Measurements from ENCODE around the gene SMIM32. TPM values are rescaled to one million over a fixed set of nuclear protein-coding genes. Genes with fewer than 3 reads are reported as not detected.

Gene SMIM32
- total and polyA plus RNA-seq, 2 of the 13 experiments (the other 11 are each of a cell fraction or from before 2014, with no cell fraction given), result 0.15 to 0.20 TPM

DNA sequence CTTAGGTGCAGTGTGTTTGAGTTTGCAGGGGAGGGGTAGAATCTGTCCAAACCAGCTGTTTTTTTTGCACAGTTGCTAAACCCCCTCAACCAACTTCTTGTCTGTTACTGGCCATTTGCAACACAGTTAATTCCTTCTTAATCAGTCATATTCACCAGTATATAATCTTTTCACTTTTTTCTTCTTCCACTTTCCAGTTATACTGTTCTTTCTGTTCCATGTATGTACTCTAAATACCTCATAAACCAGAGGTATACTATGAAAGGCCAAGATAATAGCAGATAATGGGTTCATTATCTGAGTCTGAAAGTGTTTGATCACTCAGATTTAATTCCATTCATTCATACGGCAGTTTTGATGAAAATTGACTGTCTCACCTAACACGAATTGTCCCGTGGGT lies 49.2 kb downstream of the SMIM32 start (continued):
- no peak for TF ChIP-seq SOX13 (IDR thresholded peaks at IDR 0.05)
- no peak for TF ChIP-seq SOX13 (CRISPR knock-in tag; conservative IDR thresholded peaks at IDR 0.05 in 1 of 2, IDR thresholded peaks at IDR 0.05 in 1 of 2)

- intact Hi-C loops (cut with micrococcal nuclease; ENCODE audit: unreplicated experiment), result no loop called here
- CTCF ChIA-PET (ENCODE audit: low intra/inter-chr PET ratio, low total read pairs), result no interaction called here
- 97% methylated on average over 6 of the region's 6 CpGs for WGBS (ENCODE audit: low lambda C conversion rate)
- Histone ChIP-seq H3K27me3 (ENCODE audit: control insufficient read depth in 1 of 2, insufficient read depth in 2 of 2, low read length in 2 of 2) (no peaks in the 10 kb centered on the region), H3K36me3 (replicated peaks in 1 of 2; ENCODE audit: control insufficient read depth in 1 of 2, insufficient read depth in 2 of 2, low read length in 2 of 2) (peaks cover 0 to 1% of the 10 kb centered on the region in 2 experiments; a peak in 1 of 5 replicates), H4K20me1 (ENCODE audit: insufficient read depth, low read length) (peaks cover 56% of the 10 kb centered on the region), H3K79me2 (ENCODE audit: insufficient read depth, low read length) (peaks cover 99% of the 10 kb centered on the region), H3K4me2 (ENCODE audit: low read depth, low read length) (no peak overlapping the region), H2AFZ (ENCODE audit: low read length) (no peak overlapping the region), H3K27ac (ENCODE audit: extremely low read length, insufficient read depth, low read length) (no peak overlapping the region), H3K9me3 (ENCODE audit: low read length) (no peaks in the 10 kb centered on the region), H3K9ac (ENCODE audit: insufficient read depth, low read depth, low read length) (no peak overlapping the region), H3K4me1 (ENCODE audit: insufficient read depth, low read length) (peaks cover 50% of the 10 kb centered on the region), H3K4me3 (replicated peaks in 1 of 3; ENCODE audit: insufficient read depth in 1 of 3, low read depth in 2 of 3, low read length in 3 of 3) (no peak overlapping the region)
- no peak for ATAC-seq
- POLR2A ChIA-PET, result interaction anchor here (1.2 kb wide), 1 partner anchor 90 kb away, joined by 3 read pairs; no protein-coding TSS in a partner anchor
- in situ Hi-C loops (cut with HindIII; ENCODE audit: extremely low pct_ligation_motif_present, low pct_unique_long_range_greater_than_20kb), result no loop called here
- no peak for DNase-seq (ENCODE audit: low spot score)
- no peak for TF ChIP-seq ZNF7 (CRISPR knock-in tag; IDR thresholded peaks at IDR 0.05)
- TF ChIP-seq HCFC1 (IDR thresholded peaks at IDR 0.05; ENCODE audit: low read depth, low read length), result no peak
- TF ChIP-seq, protein P1, sequence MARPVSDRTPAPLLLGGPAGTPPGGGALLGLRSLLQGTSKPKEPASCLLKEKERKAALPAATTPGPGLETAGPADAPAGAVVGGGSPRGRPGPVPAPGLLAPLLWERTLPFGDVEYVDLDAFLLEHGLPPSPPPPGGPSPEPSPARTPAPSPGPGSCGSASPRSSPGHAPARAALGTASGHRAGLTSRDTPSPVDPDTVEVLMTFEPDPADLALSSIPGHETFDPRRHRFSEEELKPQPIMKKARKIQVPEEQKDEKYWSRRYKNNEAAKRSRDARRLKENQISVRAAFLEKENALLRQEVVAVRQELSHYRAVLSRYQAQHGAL (CRISPR knock-in tag; IDR thresholded peaks at IDR 0.05; ENCODE audit: not compliant biosample characterization), result no peak
- no peak for TF ChIP-seq ZNF512 (CRISPR knock-in tag; IDR thresholded peaks at IDR 0.05)
- no peak for TF ChIP-seq MTF1 (CRISPR knock-in tag; IDR thresholded peaks at IDR 0.05)
- TF ChIP-seq HMGXB4 (CRISPR knock-in tag; IDR thresholded peaks at IDR 0.05; ENCODE audit: borderline replicate concordance in 1 of 2, low read depth in 1 of 2), result no peak
- no peak for TF ChIP-seq EP300 (IDR thresholded peaks at IDR 0.05; ENCODE audit: low read depth in 2 of 2, low read length in 2 of 2)
- no peak for TF ChIP-seq EP300 (CRISPR knock-in tag; IDR thresholded peaks at IDR 0.05; ENCODE audit: borderline replicate concordance)
- TF ChIP-seq SNAI1 (CRISPR knock-in tag; IDR thresholded peaks at IDR 0.05; ENCODE audit: borderline replicate concordance), result no peak
- TF ChIP-seq, protein P2, sequence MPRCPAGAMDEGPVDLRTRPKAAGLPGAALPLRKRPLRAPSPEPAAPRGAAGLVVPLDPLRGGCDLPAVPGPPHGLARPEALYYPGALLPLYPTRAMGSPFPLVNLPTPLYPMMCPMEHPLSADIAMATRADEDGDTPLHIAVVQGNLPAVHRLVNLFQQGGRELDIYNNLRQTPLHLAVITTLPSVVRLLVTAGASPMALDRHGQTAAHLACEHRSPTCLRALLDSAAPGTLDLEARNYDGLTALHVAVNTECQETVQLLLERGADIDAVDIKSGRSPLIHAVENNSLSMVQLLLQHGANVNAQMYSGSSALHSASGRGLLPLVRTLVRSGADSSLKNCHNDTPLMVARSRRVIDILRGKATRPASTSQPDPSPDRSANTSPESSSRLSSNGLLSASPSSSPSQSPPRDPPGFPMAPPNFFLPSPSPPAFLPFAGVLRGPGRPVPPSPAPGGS (CRISPR knock-in tag; IDR thresholded peaks at IDR 0.05), result no peak
- TF ChIP-seq TBL1XR1 (IDR thresholded peaks at IDR 0.05; ENCODE audit: borderline replicate concordance, low read length, partially characterized antibody), result no peak
- TF ChIP-seq GZF1 (CRISPR knock-in tag; IDR thresholded peaks at IDR 0.05), result no peak
- TF ChIP-seq BHLHE40 (IDR thresholded peaks at IDR 0.05; ENCODE audit: low read length), result no peak
- no peak for TF ChIP-seq ZNF496 (CRISPR knock-in tag; IDR thresholded peaks at IDR 0.05; ENCODE audit: insufficient replicate concordance)
- no peak for TF ChIP-seq EEA1 (CRISPR knock-in tag; IDR thresholded peaks at IDR 0.05; ENCODE audit: borderline replicate concordance)
- no TSS peak for BruUV-seq (replicated peaks)
- no peak for FAIRE-seq
Measured at GRCh38 chr5:136143312-136143711, 49.6 kb downstream of the SMIM32 start.
